Endothelial cell of umbilical vein (primary cell): Measurements from ENCODE around the gene KRT86. TPM values are rescaled to one million over a fixed set of nuclear protein-coding genes. Genes with fewer than 3 reads are reported as not detected.

Experiments used
- BruUV-seq: library from RNA; stranded (reverse); fragments of 400-500 nt; replicated peaks from 2 replicates; lab custom pipeline; 2021; lab: Mats Ljungman, UMichigan
- CTCF ChIA-PET: fragments of 300-600, 350-600 bp; sonication (Branson Sonifier 250); formaldehyde crosslinking; loops from one replicate; lab custom pipeline; 2021; ENCODE audit warnings: antibody characterized with exemption, inconsistent platforms; lab: Charles Lee
- POLR2A ChIA-PET: fragments of 300-600, 350-600 bp; sonication (Branson Sonifier 250); formaldehyde crosslinking; loops from one replicate; lab custom pipeline; 2021; ENCODE audit warnings: antibody characterized with exemption, inconsistent platforms; lab: Charles Lee
- DNase-seq: peaks from one replicate; pipeline ENCODE4 v3.0.0-alpha.2; 2011; ENCODE audit warnings: low read depth, low spot score
- FAIRE-seq: peaks from 2 replicates; lab custom pipeline; 2011; peaks lifted over from hg19 to GRCh38; lab: Jason Lieb, UNC
- H2AFZ ChIP-seq: 2 replicates; pipeline ENCODE4 v1.6.0; 2012; ENCODE audit warnings: low read depth, low read length, control low read depth, inconsistent platforms
- H3K27ac ChIP-seq: 2 replicates; pipeline ENCODE4 v1.5.1; 2011; ENCODE audit warnings: low read depth, mild to moderate bottlenecking, control low read depth, low read length, moderate library complexity; ENCODE audit not compliant: insufficient read depth
- H3K27me3 ChIP-seq, 2 experiments: 2 replicates each; pipeline versions ENCODE4 v1.6.0 to v1.6.1; 2011; ENCODE audit warnings: low read length in 2 of 2, mixed read lengths in 1 of 2; ENCODE audit not compliant: control insufficient read depth in 2 of 2, insufficient read depth in 2 of 2
- H3K36me3 ChIP-seq, 2 experiments: 2 replicates in 1 of 2; 3 replicates in 1 of 2; pipeline ENCODE4 v1.5.1; 2011; ENCODE audit warnings: low read length in 2 of 2, mild to moderate bottlenecking in 1 of 2, moderate library complexity in 1 of 2; ENCODE audit not compliant: control insufficient read depth in 2 of 2, insufficient read depth in 2 of 2; ENCODE audit errors: extremely low read depth in 1 of 2
- H3K4me1 ChIP-seq: 3 replicates; pipeline ENCODE4 v1.5.1; 2011; ENCODE audit warnings: mild to moderate bottlenecking, low read length; ENCODE audit not compliant: control insufficient read depth, insufficient read depth; ENCODE audit errors: extremely low read depth
- H3K4me2 ChIP-seq: 2 replicates; pipeline ENCODE4 v1.6.1; 2011; ENCODE audit warnings: low read length, control low read depth, mixed read lengths; ENCODE audit not compliant: insufficient read depth
- H3K4me3 ChIP-seq, 3 experiments: fragments of 200-600 bp in 1 of 3; sonication (generic), shearing (Covaris generic) in 1 of 3; replicated peaks in 1 of 3; 2 replicates each; pipeline ENCODE4 v1.5.1; 2011 to 2016; ENCODE audit warnings: control low read depth in 3 of 3, low read length in 3 of 3, mild to moderate bottlenecking in 2 of 3, inconsistent platforms in 1 of 3, low read depth in 1 of 3, moderate library complexity in 1 of 3; ENCODE audit not compliant: insufficient read depth in 1 of 3
- H3K79me2 ChIP-seq: 2 replicates; pipeline ENCODE4 v1.6.0; 2012; ENCODE audit warnings: low read length, inconsistent platforms; ENCODE audit not compliant: control insufficient read depth, insufficient read depth
- H3K9ac ChIP-seq: replicated peaks from 2 replicates; pipeline ENCODE3; 2011; ENCODE audit warnings: low read length, control low read depth; ENCODE audit not compliant: insufficient read depth; ENCODE audit errors: extremely low read depth
- H3K9me1 ChIP-seq: replicated peaks from 3 replicates; pipeline ENCODE4 v1.6.0; 2011; ENCODE audit warnings: mild to moderate bottlenecking, low read length; ENCODE audit not compliant: control insufficient read depth, insufficient read depth; ENCODE audit errors: extremely low read depth
- H3K9me3 ChIP-seq: replicated peaks from 2 replicates; pipeline ENCODE4 v1.5.1; 2012; ENCODE audit warnings: low read length, inconsistent platforms; ENCODE audit not compliant: control insufficient read depth, insufficient read depth
- H4K20me1 ChIP-seq: replicated peaks from 2 replicates; pipeline ENCODE3; 2011; ENCODE audit warnings: mild to moderate bottlenecking, low read length; ENCODE audit not compliant: control insufficient read depth, insufficient read depth; ENCODE audit errors: extremely low read depth
- CTCF ChIP-seq, 2 donors: IDR thresholded peaks; 1 replicate in 1 of 2; 2 replicates in 1 of 2; pipeline ENCODE4 v1.5.1; 2011; ENCODE audit warnings: low read length in 2 of 2, mild to moderate bottlenecking in 2 of 2, moderate library complexity in 2 of 2, control low read depth in 1 of 2, inconsistent platforms in 1 of 2, low read depth in 1 of 2; ENCODE audit not compliant: insufficient read depth in 1 of 2; ENCODE audit errors: extremely low read depth in 1 of 2
- EZH2 ChIP-seq: IDR thresholded peaks from 2 replicates; pipeline ENCODE4 v1.6.1; 2012; ENCODE audit warnings: borderline replicate concordance, low read depth, mild to moderate bottlenecking, moderate library complexity, low read length, inconsistent platforms; ENCODE audit not compliant: severe bottlenecking
- FOS ChIP-seq: IDR thresholded peaks from 2 replicates; pipeline ENCODE4 v1.6.1; 2011; ENCODE audit warnings: mild to moderate bottlenecking, low read length, moderate library complexity, borderline replicate concordance; ENCODE audit not compliant: insufficient read depth
- GATA2 ChIP-seq: IDR thresholded peaks from 2 replicates; pipeline ENCODE4 v1.7.0; 2011; ENCODE audit warnings: low read depth, mild to moderate bottlenecking, moderate library complexity, mixed read lengths, low read length; ENCODE audit not compliant: insufficient read length, insufficient read depth
- JUN ChIP-seq: IDR thresholded peaks from 2 replicates; pipeline ENCODE4 v1.6.1; 2011; ENCODE audit warnings: borderline replicate concordance, low read depth; ENCODE audit not compliant: insufficient read length, insufficient read depth
- MAX ChIP-seq: IDR thresholded peaks from 2 replicates; pipeline ENCODE4 v1.6.1; 2011; ENCODE audit not compliant: insufficient read depth, insufficient read length
- MYC ChIP-seq: IDR thresholded peaks from one replicate; pipeline ENCODE4 v1.6.1; 2011; ENCODE audit warnings: mild to moderate bottlenecking, low read depth, low read length
- POLR2A ChIP-seq: IDR thresholded peaks from 2 replicates; pipeline ENCODE4 v1.6.1; 2012; ENCODE audit warnings: low read depth, mild to moderate bottlenecking, control low read depth, low read length
- POLR2AphosphoS5 ChIP-seq: IDR thresholded peaks from 2 replicates; pipeline ENCODE4 v1.6.1; 2012; ENCODE audit warnings: low read depth, mild to moderate bottlenecking, control low read depth, low read length, moderate library complexity; ENCODE audit not compliant: insufficient read depth
- dilution Hi-C: fragments of 300-500 bp; cut with MboI; formaldehyde crosslinking; loops from one replicate; pipeline ENCODE4 v1.15.0; 2019; ENCODE audit warnings: low sequenced_read_pairs; ENCODE audit not compliant: extremely low pct_ligation_motif_present
- intact Hi-C: fragments of 100-400 bp; cut with micrococcal nuclease; formaldehyde crosslinking; loops from one replicate; pipeline ENCODE4 v1.10.0; 2022
- polyA plus RNA-seq, 4 experiments: library from polyadenylated mRNA; depleted of rRNA in 3 of 4; stranded (reverse) in 3 of 4; unstranded in 1 of 4; fragments of >200 nt; gene quantifications; 2 replicates each; pipeline versions ENCODE4 v1.2.1 to v1.2.3, GENCODE V29; 2011 to 2012; ENCODE audit warnings: missing spikeins in 1 of 4
- total RNA-seq: library from RNA; stranded (reverse); gene quantifications from 2 replicates; pipeline ENCODE4 v1.2.3, GENCODE V29; 2021

The KRT86 gene
- total and polyA plus RNA-seq, 2 donors (not counting 3 experiments of a cell fraction or from before 2014, with no cell fraction given) = not detected

- Histone ChIP-seq H3K4me2 (no peak overlapping the region), H3K79me2 (no peaks in the 10 kb centered on the region), H3K9ac (no peak overlapping the region), H4K20me1 (no peaks in the 10 kb centered on the region), H3K27me3 (peaks cover 0 to 5% of the 10 kb centered on the region in 2 experiments), H3K4me1 (peaks cover 23% of the 10 kb centered on the region), H3K27ac (no peak overlapping the region), H3K36me3 (peaks cover 0 to 5% of the 10 kb centered on the region in 2 experiments), H3K9me1 (no peaks in the 10 kb centered on the region), H3K9me3 (no peaks in the 10 kb centered on the region), H3K4me3 (no peak overlapping the region), H2AFZ (no peak overlapping the region)
- ChIA-PET POLR2A (no interaction called here), CTCF (interaction anchor here (1.4 to 1.9 kb wide), 3 partner anchors 13 to 33 kb away, joined by 3 to 5 read pairs (median 5); partner anchors contain the start of gene KRT7)
- DNase-seq = no peak
- intact Hi-C loops (no loop called here), dilution Hi-C loops (no loop called here)
- FAIRE-seq = no peak
- BruUV-seq = no TSS peak
- TF ChIP-seq CTCF (IDR thresholded peaks at IDR 0.05; ENCODE audit: extremely low read depth in 1 of 2, insufficient read depth in 1 of 2, low read depth in 1 of 2, low read length in 2 of 2) = no peak
- TF ChIP-seq POLR2AphosphoS5 = no peak
- no peak for TF ChIP-seq MAX
- no peak for TF ChIP-seq GATA2
- no peak for TF ChIP-seq MYC
- TF ChIP-seq EZH2 = no peak
- no peak for TF ChIP-seq POLR2A
- no peak for TF ChIP-seq JUN
- no peak for TF ChIP-seq FOS
Measured at GRCh38 chr12:52245259-52245961, 29.0 kb upstream of the KRT86 start.
